Glutamatergic neuron (in vitro differentiated cells): ENCODE results near the gene LMAN1L. TPM values are rescaled to one million over a fixed set of nuclear protein-coding genes. Genes with fewer than 3 reads are reported as not detected.

Experiments used
- DNase-seq: peaks from one replicate; pipeline ENCODE4 v3.0.0; 2022
- H3K27ac Mint-ChIP-seq: one replicate; pipeline ENCODE4 v1.8.0; 2020; ENCODE audit warnings: mild to moderate bottlenecking, mixed read lengths, inconsistent platforms; ENCODE audit not compliant: unreplicated experiment
- H3K27me3 Mint-ChIP-seq: one replicate; pipeline ENCODE4 v1.8.0; 2020; ENCODE audit warnings: mild to moderate bottlenecking, moderate library complexity, mixed read lengths, inconsistent platforms; ENCODE audit not compliant: unreplicated experiment
- H3K36me3 Mint-ChIP-seq: one replicate; pipeline ENCODE4 v1.8.0; 2020; ENCODE audit warnings: mild to moderate bottlenecking, mixed read lengths, inconsistent platforms; ENCODE audit not compliant: unreplicated experiment
- H3K4me1 Mint-ChIP-seq: one replicate; pipeline ENCODE4 v1.8.0; 2020; ENCODE audit warnings: mild to moderate bottlenecking, low read depth, mixed read lengths, inconsistent platforms; ENCODE audit not compliant: unreplicated experiment
- H3K4me3 Mint-ChIP-seq: one replicate; pipeline ENCODE4 v1.8.0; 2020; ENCODE audit warnings: mild to moderate bottlenecking, mixed read lengths, inconsistent platforms; ENCODE audit not compliant: unreplicated experiment
- H3K9me3 Mint-ChIP-seq: one replicate; pipeline ENCODE4 v1.8.0; 2020; ENCODE audit warnings: mild to moderate bottlenecking, moderate library complexity, mixed read lengths, inconsistent platforms; ENCODE audit not compliant: unreplicated experiment
- total RNA-seq: library from RNA; stranded (reverse); fragmentation: NEBNext Ultra II Directional; extraction: Animal tissue kit (Norgen Biotek cat#: 25700); gene quantifications from one replicate; pipeline ENCODE4 v1.2.1, GENCODE V29; 2021; ENCODE audit not compliant: unreplicated experiment
- TF ChIP-seq, protein P1 (sequence below): fragments of 200-600 bp; sonication (generic); IDR thresholded peaks from one replicate; pipeline ENCODE4 v1.5.0; 2021; ENCODE audit not compliant: partially characterized antibody, unreplicated experiment

LMAN1L gene
- total RNA-seq, 1 donor from 2014 or later = not detected

DNA sequence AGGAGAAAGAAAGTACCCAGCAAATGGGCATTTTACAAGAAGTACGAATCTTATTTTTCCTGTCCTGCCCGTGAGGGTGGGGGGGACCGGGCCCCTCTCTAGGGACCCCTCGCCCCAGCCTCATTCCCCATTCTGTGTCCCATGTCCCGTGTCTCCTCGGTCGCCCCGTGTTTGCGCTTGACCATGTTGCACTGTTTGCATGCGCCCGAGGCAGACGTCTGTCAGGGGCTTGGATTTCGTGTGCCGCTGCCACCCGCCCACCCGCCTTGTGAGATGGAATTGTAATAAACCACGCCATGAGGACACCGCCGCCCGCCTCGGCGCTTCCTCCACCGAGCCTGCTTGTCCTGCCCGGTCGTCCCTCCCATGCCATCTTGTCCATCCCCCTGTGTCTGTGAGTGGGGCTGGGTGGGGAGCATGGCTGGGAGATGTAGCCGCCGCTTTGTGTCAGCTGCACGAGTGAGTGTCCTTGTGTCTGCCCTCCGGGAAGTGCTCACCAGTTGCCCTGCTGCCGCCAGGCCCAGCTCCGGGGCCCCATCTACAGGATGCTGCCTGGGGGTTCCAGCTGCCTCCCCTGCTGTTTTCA is 9.7 kb upstream of the LMAN1L start:
- Mint-ChIP-seq H3K27ac (no peak overlapping the region), H3K36me3 (peaks cover 6% of the 10 kb centered on the region), H3K4me3 (no peak overlapping the region), H3K4me1 (no peaks in the 10 kb centered on the region), H3K27me3 (peaks cover 6% of the 10 kb centered on the region), H3K9me3 (peaks cover 6% of the 10 kb centered on the region)
- DNase-seq = no peak
- TF ChIP-seq, protein P1, sequence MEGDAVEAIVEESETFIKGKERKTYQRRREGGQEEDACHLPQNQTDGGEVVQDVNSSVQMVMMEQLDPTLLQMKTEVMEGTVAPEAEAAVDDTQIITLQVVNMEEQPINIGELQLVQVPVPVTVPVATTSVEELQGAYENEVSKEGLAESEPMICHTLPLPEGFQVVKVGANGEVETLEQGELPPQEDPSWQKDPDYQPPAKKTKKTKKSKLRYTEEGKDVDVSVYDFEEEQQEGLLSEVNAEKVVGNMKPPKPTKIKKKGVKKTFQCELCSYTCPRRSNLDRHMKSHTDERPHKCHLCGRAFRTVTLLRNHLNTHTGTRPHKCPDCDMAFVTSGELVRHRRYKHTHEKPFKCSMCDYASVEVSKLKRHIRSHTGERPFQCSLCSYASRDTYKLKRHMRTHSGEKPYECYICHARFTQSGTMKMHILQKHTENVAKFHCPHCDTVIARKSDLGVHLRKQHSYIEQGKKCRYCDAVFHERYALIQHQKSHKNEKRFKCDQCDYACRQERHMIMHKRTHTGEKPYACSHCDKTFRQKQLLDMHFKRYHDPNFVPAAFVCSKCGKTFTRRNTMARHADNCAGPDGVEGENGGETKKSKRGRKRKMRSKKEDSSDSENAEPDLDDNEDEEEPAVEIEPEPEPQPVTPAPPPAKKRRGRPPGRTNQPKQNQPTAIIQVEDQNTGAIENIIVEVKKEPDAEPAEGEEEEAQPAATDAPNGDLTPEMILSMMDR = no peak

DNA sequence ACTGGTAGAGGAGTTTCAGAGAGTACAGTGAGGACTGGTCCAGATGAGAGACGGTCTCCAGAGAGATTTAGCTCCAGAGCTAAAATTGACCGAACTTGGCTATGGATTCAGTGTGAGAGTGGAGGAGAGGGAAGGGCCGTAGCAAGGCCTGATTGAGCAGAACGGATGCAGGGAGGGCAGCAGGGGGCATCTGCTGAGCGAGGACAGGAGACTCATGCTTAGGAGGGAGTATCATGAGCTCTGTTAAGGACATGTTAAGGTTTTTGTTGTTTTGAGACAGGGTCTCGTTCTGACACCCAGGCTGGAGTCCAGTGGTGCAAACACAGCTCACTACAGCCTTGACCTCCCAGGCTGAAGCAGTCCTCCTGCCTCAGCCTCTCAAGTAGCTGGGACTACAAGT is 7.7 kb upstream of the LMAN1L start:
- Mint-ChIP-seq H3K4me3 (no peak overlapping the region), H3K36me3 (peaks cover 6% of the 10 kb centered on the region), H3K4me1 (no peaks in the 10 kb centered on the region), H3K9me3 (peaks cover 10% of the 10 kb centered on the region), H3K27me3 (peaks cover 9% of the 10 kb centered on the region), H3K27ac (peak overlapping the region; percentile 14)
- TF ChIP-seq, protein P1 = no peak
- DNase-seq = no peak

DNA sequence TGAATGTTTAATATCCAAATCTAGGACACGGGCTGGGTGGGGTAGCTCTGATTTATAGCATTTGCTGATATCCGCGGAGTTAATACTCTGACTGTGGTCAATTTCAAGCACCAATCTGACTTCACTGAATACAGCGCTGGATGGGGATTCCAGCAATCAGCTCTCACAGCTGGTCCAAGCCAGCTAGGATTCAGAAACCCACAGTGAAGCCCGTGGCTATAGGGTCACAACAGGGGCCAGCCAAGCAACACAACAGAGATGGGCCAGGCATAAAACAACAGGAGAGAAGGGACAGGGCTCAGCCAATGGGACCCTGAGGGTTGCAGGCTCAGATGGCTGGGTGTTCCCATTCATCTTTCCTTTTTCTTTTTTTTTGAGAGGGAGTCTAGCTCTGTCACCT is 5.4 kb upstream of the LMAN1L start:
- Mint-ChIP-seq H3K27ac (no peak overlapping the region), H3K4me1 (no peaks in the 10 kb centered on the region), H3K36me3 (peaks cover 6% of the 10 kb centered on the region), H3K9me3 (peaks cover 10% of the 10 kb centered on the region), H3K4me3 (no peak overlapping the region), H3K27me3 (peaks cover 9% of the 10 kb centered on the region)
- TF ChIP-seq, protein P1 = no peak
- no peak for DNase-seq

DNA sequence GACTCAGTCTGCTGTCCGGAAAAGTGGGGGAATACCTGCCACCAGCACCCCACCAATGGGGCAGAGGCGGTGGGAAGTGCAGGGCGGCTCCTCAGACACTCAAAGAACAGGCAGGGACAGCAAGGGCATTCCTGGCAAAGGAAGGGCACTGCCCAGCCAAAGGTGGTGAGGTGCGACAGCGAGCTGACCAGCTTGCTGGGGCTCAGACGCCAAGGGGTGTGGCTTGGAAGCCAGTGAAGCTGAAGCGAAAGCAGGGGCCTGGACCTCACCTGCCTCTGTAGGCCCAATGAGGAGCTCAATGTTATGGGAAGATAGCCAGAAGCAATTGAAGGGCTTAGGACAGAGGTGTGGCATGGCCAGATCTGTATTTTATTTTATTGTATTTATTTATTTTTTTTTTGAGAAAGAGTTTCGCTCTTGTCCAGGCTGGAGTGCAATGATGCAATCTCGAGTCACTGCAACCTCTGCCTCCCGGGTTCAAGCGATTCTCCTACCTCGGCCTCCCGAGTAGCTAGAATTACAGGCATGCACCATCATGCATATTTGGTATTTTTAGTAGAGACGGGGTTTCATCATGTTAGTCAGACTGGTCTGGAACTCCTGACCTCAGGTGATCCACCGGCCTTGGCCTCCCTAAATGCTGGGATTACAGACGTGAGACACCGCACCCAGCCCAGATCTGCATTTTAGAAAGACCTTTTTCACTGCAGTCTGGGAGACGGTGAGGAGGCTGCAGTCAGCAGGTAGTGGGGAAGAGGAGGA is 4.4 kb upstream of the LMAN1L start:
- DNase-seq = no peak
- Mint-ChIP-seq H3K4me3 (no peak overlapping the region), H3K27me3 (peaks cover 7% of the 10 kb centered on the region), H3K4me1 (no peaks in the 10 kb centered on the region), H3K36me3 (peaks cover 6% of the 10 kb centered on the region), H3K9me3 (peaks cover 10% of the 10 kb centered on the region), H3K27ac (no peak overlapping the region)
- TF ChIP-seq, protein P1 = no peak

DNA sequence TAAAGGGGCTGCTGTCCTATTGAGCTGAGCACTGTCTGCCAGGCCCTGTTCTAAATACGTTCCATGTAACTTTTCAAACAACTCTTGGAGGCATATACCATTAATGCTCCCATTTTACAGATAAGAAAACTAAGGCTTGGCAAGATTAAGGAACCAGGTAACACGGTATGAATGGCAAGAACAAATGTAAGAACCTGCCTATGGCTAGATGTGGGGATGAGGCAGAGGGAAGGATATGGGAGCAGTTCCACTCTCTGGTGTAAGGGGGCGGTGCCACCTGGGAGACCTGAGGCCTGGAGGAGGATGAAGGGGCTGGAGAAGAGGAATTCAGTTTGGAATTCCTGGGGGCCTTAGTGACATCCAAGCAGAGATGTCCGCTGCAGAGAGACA is 3.8 kb upstream of the LMAN1L start:
- Mint-ChIP-seq H3K4me3 (no peak overlapping the region), H3K36me3 (peaks cover 5% of the 10 kb centered on the region), H3K9me3 (peaks cover 10% of the 10 kb centered on the region), H3K27ac (no peak overlapping the region), H3K27me3 (peaks cover 7% of the 10 kb centered on the region), H3K4me1 (no peaks in the 10 kb centered on the region)
- TF ChIP-seq, protein P1 = no peak
- no peak for DNase-seq
